ENCODE data around the gene RBFOX2. TPM values are rescaled to one million over a fixed set of nuclear protein-coding genes. Genes with fewer than 3 reads are reported as not detected.
A peak's percentile ranks its signal among the peaks of the same experiment; 100 is the strongest.

RBFOX2 gene
- total RNA-seq, 3 donors from 2014 or later: 63.4 to 97.3 (median 85.5) TPM

GRCh38 chr22:35835267-35835997, 193.2 kb downstream of the RBFOX2 start:
- no peaks in the 10 kb centered on the region for H3K36me3 ChIP-seq
- peak overlapping the region; percentile 75 to 77 for H3K27ac ChIP-seq
- peaks cover 0 to 16% of the 10 kb centered on the region in 2 donors for H3K4me1 ChIP-seq
- no peaks in the 10 kb centered on the region for H3K9me3 ChIP-seq
- DNase-seq (ENCODE audit: low spot score in 2 of 2): no peak
- H3K27me3 ChIP-seq: no peaks in the 10 kb centered on the region
- intact Hi-C loops (cut with DNase I; ENCODE audit: low total_unique reads): no loop called here
- H3K4me3 ChIP-seq: peak overlapping the region; percentile 30 to 53 (median 43)
- TF ChIP-seq, protein P1, sequence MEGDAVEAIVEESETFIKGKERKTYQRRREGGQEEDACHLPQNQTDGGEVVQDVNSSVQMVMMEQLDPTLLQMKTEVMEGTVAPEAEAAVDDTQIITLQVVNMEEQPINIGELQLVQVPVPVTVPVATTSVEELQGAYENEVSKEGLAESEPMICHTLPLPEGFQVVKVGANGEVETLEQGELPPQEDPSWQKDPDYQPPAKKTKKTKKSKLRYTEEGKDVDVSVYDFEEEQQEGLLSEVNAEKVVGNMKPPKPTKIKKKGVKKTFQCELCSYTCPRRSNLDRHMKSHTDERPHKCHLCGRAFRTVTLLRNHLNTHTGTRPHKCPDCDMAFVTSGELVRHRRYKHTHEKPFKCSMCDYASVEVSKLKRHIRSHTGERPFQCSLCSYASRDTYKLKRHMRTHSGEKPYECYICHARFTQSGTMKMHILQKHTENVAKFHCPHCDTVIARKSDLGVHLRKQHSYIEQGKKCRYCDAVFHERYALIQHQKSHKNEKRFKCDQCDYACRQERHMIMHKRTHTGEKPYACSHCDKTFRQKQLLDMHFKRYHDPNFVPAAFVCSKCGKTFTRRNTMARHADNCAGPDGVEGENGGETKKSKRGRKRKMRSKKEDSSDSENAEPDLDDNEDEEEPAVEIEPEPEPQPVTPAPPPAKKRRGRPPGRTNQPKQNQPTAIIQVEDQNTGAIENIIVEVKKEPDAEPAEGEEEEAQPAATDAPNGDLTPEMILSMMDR (IDR thresholded peaks at IDR 0.05): no peak
- TF ChIP-seq POLR2AphosphoS5 (IDR thresholded peaks at IDR 0.05): no peak

- Histone ChIP-seq H3K9me3 (no peaks in the 10 kb centered on the region), H3K27ac (peak overlapping the region; percentile 39 to 77), H3K27me3 (no peaks in the 10 kb centered on the region), H3K4me1 (peaks cover 0 to 13% of the 10 kb centered on the region in 2 donors), H3K4me3 (no peak overlapping the region), H3K36me3 (no peaks in the 10 kb centered on the region)
- no peak for TF ChIP-seq POLR2AphosphoS5 (IDR thresholded peaks at IDR 0.05)
- no peak for TF ChIP-seq POLR2A (IDR thresholded peaks at IDR 0.05)
- TF ChIP-seq, protein P1 (IDR thresholded peaks at IDR 0.05): no peak
- no peak for DNase-seq (ENCODE audit: low spot score in 2 of 2)
- intact Hi-C loops (cut with DNase I; ENCODE audit: low total_unique reads): no loop called here
Observed at GRCh38 chr22:35834061-35834460, 194.6 kb downstream of the RBFOX2 start.

- intact Hi-C loops (cut with DNase I; ENCODE audit: low total_unique reads): no loop called here
- Histone ChIP-seq H3K36me3 (no peaks in the 10 kb centered on the region), H3K27me3 (no peaks in the 10 kb centered on the region), H3K4me3 (no peak overlapping the region), H3K9me3 (no peaks in the 10 kb centered on the region), H3K27ac (no peak overlapping the region), H3K4me1 (no peaks in the 10 kb centered on the region)
- TF ChIP-seq POLR2AphosphoS5 (IDR thresholded peaks at IDR 0.05): no peak
- TF ChIP-seq POLR2A (IDR thresholded peaks at IDR 0.05): no peak
- TF ChIP-seq, protein P1 (IDR thresholded peaks at IDR 0.05): no peak
- DNase-seq (ENCODE audit: low spot score in 2 of 2): no peak
Observed at GRCh38 chr22:35830305-35830704, 198.3 kb downstream of the RBFOX2 start.

DNA sequence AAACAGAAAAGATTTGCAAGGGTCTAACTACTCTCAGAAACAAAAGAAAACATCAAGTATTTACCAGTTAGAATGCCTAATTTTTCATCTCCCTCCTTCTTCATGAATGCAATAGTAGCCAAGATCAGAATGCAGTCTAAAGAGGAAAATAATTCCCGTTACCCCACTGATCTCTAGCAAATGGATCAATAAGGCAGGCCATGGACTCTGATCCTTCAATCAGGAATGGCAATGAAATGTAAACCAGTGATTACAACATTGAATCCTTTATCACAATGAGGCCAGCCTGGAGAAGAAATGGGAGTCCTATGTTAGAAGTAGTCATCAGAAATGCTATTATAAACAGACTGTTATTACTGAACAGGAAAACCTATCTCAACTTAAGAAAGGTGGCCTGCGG, 204.4 kb downstream of the RBFOX2 start:
- Histone ChIP-seq H3K4me1 (no peaks in the 10 kb centered on the region), H3K27me3 (no peaks in the 10 kb centered on the region), H3K4me3 (no peak overlapping the region), H3K9me3 (no peaks in the 10 kb centered on the region), H3K27ac (no peak overlapping the region), H3K36me3 (no peaks in the 10 kb centered on the region)
- TF ChIP-seq, protein P1 (IDR thresholded peaks at IDR 0.05): no peak
- TF ChIP-seq POLR2AphosphoS5 (IDR thresholded peaks at IDR 0.05) (no peak), POLR2A (IDR thresholded peaks at IDR 0.05) (no peak)
- no peak for DNase-seq (ENCODE audit: low spot score in 2 of 2)
- intact Hi-C loops (cut with DNase I; ENCODE audit: low total_unique reads): no loop called here

GRCh38 chr22:35821654-35822053, 207.0 kb downstream of the RBFOX2 start:
- intact Hi-C loops (cut with DNase I; ENCODE audit: low total_unique reads): no loop called here
- Histone ChIP-seq H3K36me3 (no peaks in the 10 kb centered on the region), H3K9me3 (no peaks in the 10 kb centered on the region), H3K27ac (no peak overlapping the region), H3K27me3 (no peaks in the 10 kb centered on the region), H3K4me3 (no peak overlapping the region), H3K4me1 (no peaks in the 10 kb centered on the region)
- no peak for DNase-seq (ENCODE audit: low spot score in 2 of 2)
- TF ChIP-seq, protein P1 (IDR thresholded peaks at IDR 0.05): no peak
- TF ChIP-seq POLR2AphosphoS5 (IDR thresholded peaks at IDR 0.05) (no peak), POLR2A (IDR thresholded peaks at IDR 0.05) (no peak)

All from breast epithelium (tissue), 4 donors.